Endothelial cell of hepatic sinusoid (primary cell): ENCODE results near the gene MED17.

ENCODE experiments used
- in situ Hi-C: cut with HindIII; loops from 2 replicates; pipeline ENCODE4 v1.10.0; 2017; ENCODE audit warnings: low sequenced_read_pairs

Gene MED17

DNA sequence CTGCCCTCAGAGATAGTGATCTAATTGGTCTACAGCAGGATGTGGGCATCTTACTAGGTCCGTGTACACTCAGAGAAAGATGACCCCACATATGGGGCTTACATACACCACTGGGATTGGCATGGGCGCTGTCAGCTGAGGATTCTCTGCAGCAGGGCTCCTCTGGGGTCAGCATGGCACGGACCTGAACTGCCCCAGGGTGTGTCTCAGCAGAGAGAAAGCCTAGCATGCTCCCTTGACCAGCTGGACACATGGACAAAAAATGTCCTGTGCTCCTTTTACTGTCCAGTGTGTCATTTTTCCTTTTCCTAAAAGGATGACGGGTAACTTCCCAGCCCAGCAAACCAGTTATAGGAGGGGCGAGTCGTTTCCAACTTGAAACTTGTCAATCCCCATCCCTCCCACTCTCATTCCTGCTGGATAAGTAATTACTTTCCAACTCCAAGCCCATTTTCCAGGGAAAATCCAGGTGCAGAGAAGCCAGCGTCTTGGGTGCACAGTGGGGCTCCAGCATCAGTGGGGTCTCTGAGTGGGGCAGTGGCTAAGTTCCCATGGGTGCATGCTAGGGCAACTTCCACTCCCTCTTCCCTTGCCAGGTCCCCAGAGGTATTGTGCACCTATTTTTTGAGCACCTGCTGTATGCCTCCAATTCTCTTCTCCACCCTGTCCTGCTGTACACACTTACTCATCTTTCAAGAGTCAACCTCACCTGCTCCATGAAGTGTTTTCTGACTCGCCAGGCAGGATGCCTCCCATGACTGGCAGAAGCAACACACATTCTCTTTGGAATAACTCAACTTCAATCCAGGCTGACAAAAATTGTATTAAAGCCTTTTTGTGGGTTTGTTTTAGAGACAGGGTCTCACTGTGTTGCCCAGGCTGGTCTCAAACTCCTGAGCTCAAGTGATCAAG, 61.4 kb downstream of the MED17 start:
- in situ Hi-C loops, result no loop called here

DNA sequence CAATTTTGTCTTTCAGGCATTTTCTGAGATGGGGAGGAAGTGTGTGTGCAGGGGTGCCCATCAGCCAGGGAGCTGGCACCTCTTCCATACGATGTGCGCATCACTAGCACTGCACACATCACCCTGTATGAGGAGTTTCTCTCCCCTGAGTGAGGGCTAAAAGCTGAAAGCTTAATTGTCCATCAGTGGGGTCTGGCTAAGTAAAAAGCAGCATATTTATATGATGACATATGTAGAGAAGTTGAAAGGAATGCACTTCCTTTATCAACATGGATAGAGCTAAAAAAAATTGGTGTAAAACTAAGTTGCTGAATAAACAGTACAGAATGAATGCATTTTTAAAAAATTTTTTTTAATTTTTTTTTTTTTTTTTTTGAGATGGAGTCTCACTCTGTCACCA, 62.3 kb downstream of the MED17 start:
- in situ Hi-C loops, result no loop called here

DNA sequence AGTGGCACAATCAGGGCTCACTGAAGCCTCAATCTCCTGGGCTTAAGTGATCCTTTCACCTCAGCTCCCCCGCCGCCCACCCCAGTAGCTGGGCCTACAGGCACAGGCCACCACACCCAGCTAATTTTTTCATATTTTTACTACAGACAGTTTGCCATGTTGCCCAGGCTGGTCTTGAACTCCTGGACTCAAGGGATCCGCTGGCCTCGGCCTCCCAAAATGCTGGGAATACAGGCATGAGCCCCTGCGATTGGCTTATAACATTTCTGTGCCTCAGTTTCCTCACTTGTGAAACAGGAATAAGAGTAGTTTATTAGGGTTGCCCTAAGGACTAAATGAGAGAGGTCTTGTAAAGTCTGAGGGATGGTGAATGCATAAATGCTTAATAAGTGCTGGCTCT, 65.1 kb downstream of the MED17 start:
- in situ Hi-C loops, result no loop called here

DNA sequence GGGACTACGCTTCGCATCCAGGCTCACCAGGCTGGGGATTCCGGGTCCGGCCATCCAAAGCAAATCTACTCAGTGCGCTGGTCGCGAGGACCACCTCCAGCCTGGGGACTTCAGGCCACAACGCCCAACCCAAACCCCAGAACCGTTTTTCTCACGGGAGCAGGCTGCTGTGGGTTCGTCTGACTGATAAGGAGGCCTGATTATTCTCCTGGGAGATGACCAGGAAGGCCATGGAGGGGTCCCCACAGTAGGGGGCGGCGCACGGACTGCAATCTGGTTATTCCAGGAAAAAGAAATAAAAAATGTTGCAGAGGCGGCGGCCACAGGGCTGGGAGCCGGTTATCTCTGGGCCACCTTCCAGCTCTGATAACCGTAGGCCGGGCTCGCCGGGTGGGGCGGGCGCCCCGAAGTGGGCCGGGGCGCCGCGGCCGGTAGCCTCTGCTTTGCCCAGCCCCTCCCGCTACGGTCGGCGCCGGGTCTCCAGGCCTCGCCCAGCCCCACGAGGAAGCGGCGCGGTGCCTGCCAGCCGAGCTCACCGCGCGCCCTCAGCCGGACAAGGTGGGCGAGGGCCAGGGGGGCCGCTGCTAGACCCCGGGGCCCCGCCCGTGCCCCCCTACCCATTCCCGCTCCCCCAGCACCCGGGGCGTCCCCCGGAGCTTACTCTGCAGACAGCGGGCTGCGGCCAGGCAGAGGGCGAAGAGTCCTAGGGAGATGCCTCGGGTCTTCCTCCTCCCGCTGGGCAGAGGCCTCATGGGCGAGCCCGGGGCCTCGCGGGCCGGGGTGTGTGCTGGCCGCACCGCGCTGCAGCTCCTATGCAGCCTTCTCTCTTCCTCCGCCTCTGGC, 65.9 kb downstream of the MED17 start:
- in situ Hi-C loops, result no loop called here

DNA sequence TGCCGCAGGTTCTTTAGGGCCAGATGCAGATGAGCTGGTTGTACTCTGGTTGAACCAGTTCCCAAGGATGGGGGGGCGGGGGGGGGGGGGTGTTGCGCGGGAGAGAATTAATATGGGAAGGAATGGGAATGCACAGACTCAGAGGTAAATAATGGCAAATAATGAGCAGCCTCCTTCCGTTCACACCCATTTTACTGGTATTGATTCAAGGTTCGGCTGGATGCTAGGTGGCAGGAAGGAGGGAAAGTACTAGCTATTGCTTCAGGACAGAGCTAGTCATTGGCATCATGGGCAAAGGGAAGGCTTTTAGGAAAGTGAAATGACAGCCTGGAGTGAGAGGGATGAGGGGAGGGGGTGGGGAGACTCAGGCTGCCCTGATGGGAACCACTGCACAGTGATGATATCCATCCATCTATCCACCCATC, 66.5 kb downstream of the MED17 start, which contains the start of gene VSTM5:
Gene VSTM5 (minus strand): TSS at position 25 of the 425 bp plus-strand sequence. CDS start 116 bp downstream, outside the sequence.
- in situ Hi-C loops, result no loop called here

DNA sequence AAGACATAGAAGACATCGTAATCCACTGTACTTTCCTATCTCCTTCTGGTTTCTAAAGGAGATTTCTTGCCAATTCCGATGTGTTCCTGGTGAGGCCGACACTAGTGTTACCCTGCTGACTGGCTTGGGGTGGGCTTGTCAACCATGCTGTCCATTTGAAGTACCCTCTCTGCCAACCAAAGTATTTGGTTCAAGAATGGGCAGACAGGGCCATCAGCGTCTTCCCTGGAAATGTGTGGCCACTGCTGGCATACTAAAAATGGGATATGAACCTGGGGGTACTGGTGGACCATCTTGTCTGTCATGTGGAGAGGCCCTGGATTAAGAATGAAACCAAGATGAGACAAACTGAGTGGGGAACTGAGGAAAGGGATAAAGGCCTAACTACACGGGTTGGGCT, 68.2 kb downstream of the MED17 start:
- in situ Hi-C loops, result no loop called here

DNA sequence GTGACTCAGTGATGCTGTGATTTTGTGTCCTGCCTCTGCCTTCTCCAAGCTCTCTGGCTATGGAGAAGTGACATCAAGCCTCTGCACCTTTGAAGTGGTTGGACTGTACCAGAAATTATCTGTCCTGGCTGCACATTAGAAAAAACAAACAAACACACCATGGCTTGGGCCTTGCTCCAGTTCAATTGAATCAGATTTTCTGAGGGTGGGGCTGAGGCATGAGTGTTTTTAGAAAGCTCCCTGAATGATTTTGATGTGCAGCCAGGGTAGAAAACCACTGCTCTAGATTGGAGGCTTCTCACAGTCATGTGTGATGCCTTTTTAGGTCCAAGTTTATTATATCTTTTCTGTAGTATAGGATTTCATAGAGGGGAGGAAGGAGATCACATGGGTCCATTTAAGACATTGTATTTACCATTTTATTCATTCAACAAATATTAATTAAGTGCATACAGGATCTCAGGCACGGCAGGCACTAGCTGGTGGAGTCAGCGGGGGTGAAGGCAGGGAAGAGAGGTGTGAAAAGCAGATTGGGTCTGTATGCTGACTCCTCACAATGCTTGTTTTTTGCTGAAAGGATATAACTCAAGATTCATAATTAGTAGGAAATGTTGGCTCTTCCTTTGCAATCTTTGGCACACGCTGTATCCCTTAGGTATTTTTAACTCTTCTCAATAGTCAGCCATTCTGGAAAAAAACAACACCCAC, 73.5 kb downstream of the MED17 start:
- in situ Hi-C loops, result no loop called here

DNA sequence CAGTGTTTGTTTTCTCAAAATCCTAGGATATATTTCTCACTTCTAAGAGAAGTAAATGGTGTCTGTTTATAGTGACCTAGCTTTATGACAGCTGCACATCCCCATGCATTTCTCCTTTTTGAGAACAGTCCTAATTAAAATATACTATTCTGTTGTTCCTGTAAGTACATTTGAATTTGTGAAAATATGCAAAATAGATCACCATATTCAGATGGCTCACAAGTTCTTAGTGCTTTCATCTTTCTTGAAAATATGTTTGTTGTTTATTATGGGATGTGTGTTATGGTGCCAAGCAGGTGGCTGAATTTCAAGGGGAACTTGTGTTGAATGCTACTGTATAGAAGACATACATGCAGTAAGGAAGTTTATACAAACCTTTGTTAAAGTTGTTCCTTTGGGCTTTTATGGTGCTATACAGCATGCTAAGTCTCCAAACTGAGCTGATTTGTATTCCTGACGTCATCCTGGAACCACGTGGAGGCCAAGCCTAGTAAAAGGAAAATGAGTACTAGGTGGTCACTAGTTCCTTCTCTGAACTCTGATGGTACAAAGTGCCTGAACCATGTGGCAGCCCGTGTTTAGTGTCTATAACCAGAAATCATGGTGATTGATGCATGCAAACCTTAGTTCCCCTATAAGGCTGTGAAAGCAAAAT, 74.2 kb downstream of the MED17 start:
- in situ Hi-C loops, result no loop called here

DNA sequence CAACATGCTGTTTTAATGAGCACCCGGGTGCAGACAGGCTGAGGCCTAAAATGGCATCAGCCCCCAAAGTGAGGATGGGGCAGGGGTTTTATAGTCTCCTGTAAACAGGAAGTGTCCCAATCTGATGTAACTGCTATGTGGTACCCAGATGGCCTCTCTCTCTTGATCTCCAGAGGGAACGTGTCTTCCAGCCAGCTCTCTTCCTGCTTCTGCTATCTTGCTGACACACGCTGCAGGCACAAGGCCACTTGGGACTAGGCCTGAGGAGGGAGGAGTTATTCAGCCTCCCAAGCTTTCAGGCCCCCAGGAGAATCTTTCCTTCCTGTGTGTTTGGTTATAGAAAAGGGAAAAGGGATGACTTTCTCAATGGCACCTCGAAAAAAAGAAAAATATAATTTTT, 77.7 kb downstream of the MED17 start:
- in situ Hi-C loops, result loop anchor here (5.0 kb wide), 1 partner anchor 65 kb away; no protein-coding TSS in a partner anchor
